ENCODE results near the gene SCARB1.
A peak's percentile ranks its signal among the peaks of the same experiment; 100 is the strongest.

The SCARB1 gene

GRCh38 chr12:124841558-124841945 is 22.1 kb downstream of the SCARB1 start:
- DNase-seq: no peak

- peak; percentile 76 for DNase-seq
Observed at GRCh38 chr12:124837958-124838803, 25.5 kb downstream of the SCARB1 start.

- no peak for DNase-seq
Observed at GRCh38 chr12:124837249-124837897, 26.3 kb downstream of the SCARB1 start.

GRCh38 chr12:124836759-124837158 is 26.9 kb downstream of the SCARB1 start:
- no peak for DNase-seq

- no peak for DNase-seq
Observed at GRCh38 chr12:124835656-124836410, 27.8 kb downstream of the SCARB1 start.

GRCh38 chr12:124834822-124835221 is 28.8 kb downstream of the SCARB1 start:
- DNase-seq: no peak

GRCh38 chr12:124833693-124834122 is 30.0 kb downstream of the SCARB1 start:
- DNase-seq: no peak

- DNase-seq: no peak
Observed at GRCh38 chr12:124832856-124833255, 30.8 kb downstream of the SCARB1 start.

- no peak for DNase-seq
Observed at GRCh38 chr12:124831590-124831989, 32.1 kb downstream of the SCARB1 start.

GRCh38 chr12:124830306-124830705 is 33.4 kb downstream of the SCARB1 start:
- DNase-seq: no peak

GRCh38 chr12:124829708-124830304 is 33.9 kb downstream of the SCARB1 start:
- no peak for DNase-seq

- no peak for DNase-seq
Observed at GRCh38 chr12:124829008-124829707, 34.5 kb downstream of the SCARB1 start.

- no peak for DNase-seq
Observed at GRCh38 chr12:124828264-124829007, 35.2 kb downstream of the SCARB1 start.

GRCh38 chr12:124827588-124828184 is 36.0 kb downstream of the SCARB1 start:
- no peak for DNase-seq

- DNase-seq: no peak
Observed at GRCh38 chr12:124824195-124824594, 39.5 kb downstream of the SCARB1 start.

GRCh38 chr12:124823272-124823970 is 40.2 kb downstream of the SCARB1 start:
- no peak for DNase-seq

GRCh38 chr12:124822218-124822617 is 41.4 kb downstream of the SCARB1 start:
- no peak for DNase-seq

GRCh38 chr12:124821252-124822200 is 42.1 kb downstream of the SCARB1 start:
- no peak for DNase-seq

- no peak for DNase-seq
Observed at GRCh38 chr12:124820199-124820598, 43.5 kb downstream of the SCARB1 start.
